HUES48 (cell line): Measurements from ENCODE around the gene SELENON.
"Not testable (repeated sequence)": the region's sequence is repeated elsewhere in the genome, so short reads cannot be mapped to it uniquely, and the experiment has no call there.

Experiments
- H3K27ac ChIP-seq: one replicate; pipeline ENCODE4 v1.7.0; 2013; ENCODE audit warnings: low read depth, low read length, inconsistent platforms
- H3K27me3 ChIP-seq: 2 replicates; pipeline ENCODE4 v1.6.1; 2013; ENCODE audit warnings: mild to moderate bottlenecking, low read length; ENCODE audit not compliant: control insufficient read depth, insufficient read depth
- H3K36me3 ChIP-seq: 2 replicates; pipeline ENCODE4 v1.6.1; 2013; ENCODE audit warnings: low read length; ENCODE audit not compliant: control insufficient read depth, insufficient read depth
- H3K4me1 ChIP-seq: 2 replicates; pipeline ENCODE4 v1.6.1; 2013; ENCODE audit warnings: mild to moderate bottlenecking, low read length; ENCODE audit not compliant: control insufficient read depth, insufficient read depth
- H3K4me3 ChIP-seq: 2 replicates; pipeline ENCODE4 v1.5.1; 2013; ENCODE audit warnings: mild to moderate bottlenecking, low read depth, low read length
- H3K9ac ChIP-seq: 2 replicates; pipeline ENCODE4 v1.6.1; 2013; ENCODE audit warnings: mild to moderate bottlenecking, low read depth, low read length, moderate library complexity
- H3K9me3 ChIP-seq: 2 replicates; pipeline ENCODE4 v1.6.1; 2013; ENCODE audit warnings: low read length; ENCODE audit not compliant: control insufficient read depth, insufficient read depth

SELENON gene

DNA sequence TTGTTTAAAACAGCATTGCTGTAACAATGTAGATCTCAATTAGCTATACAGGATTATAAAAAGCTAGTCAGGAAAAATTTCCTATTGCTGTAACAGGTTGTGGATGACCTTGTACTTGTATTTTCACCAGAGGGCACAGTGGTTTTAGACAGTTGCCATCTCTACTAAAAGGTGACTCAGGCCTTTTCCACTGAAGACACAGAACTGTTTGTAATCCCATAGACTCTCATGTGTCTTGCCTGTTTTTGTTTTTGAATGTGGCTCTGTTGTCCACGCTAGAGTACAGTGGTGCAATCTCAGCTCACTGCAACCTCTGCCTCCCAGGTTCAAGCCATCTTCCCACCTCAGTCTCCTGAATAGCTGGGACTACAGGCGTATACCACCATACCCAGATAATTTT, 25.6 kb downstream of the SELENON start:
- Histone ChIP-seq H3K9me3 (no peaks in the 10 kb centered on the region), H3K36me3 (peaks cover 40% of the 10 kb centered on the region), H3K4me3 (no peak overlapping the region), H3K27ac (no peak overlapping the region), H3K27me3 (peaks cover 5% of the 10 kb centered on the region; the same call in 1 of the 2 replicates), H3K4me1 (no peaks in the 10 kb centered on the region), H3K9ac (no peak overlapping the region)

DNA sequence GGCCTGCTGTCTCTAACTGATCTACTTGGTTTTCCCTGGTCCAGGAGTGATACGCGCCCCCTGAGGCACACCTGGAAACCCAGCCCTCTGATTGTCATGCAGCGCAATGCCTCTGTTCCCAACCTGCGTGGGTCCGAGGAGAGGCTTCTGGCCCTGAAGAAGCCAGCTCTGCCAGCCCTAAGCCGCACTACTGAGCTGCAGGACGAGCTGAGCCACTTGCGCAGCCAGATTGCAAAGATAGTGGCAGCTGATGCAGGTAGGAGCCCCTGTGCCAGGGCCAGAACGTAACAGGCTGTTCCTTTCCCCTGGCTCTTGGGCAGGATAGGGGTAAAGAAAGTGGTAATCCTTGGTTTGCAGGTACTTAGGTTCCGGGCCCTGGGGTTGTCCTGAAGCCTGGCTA, 26.6 kb downstream of the SELENON start:
- no peaks in the 10 kb centered on the region for H3K9me3 ChIP-seq
- no peak overlapping the region for H3K4me3 ChIP-seq
- peaks cover 50% of the 10 kb centered on the region for H3K36me3 ChIP-seq
- no peak overlapping the region for H3K27ac ChIP-seq
- H3K27me3 ChIP-seq, result peaks cover 3% of the 10 kb centered on the region; the same call in 1 of the 2 replicates
- no peaks in the 10 kb centered on the region for H3K4me1 ChIP-seq
- no peak overlapping the region for H3K9ac ChIP-seq

DNA sequence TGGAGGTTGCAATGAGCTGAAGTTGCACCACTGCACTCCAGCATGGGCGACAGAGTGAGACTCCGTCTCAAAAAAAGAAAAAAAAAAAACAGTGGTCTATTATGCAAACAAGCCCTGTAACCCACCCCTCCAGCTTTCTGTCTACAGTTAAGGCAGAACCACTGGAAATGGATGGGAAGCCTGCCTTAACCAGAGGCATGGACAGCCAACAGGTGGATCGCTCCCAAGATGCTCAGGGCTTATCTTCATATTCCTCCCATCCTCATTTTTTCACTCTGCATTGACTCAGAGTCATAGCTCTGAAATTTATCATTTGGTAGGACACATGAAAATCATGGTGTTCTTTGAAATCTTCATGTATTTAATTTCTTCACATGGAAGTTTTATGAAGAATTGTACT, 28.5 kb downstream of the SELENON start:
- no peak overlapping the region for H3K4me3 ChIP-seq
- peaks cover 69% of the 10 kb centered on the region for H3K36me3 ChIP-seq
- H3K4me1 ChIP-seq, result no peaks in the 10 kb centered on the region
- no peak overlapping the region for H3K27ac ChIP-seq
- H3K9ac ChIP-seq, result no peak overlapping the region
- no peaks in the 10 kb centered on the region for H3K9me3 ChIP-seq
- H3K27me3 ChIP-seq, result no peaks in the 10 kb centered on the region

DNA sequence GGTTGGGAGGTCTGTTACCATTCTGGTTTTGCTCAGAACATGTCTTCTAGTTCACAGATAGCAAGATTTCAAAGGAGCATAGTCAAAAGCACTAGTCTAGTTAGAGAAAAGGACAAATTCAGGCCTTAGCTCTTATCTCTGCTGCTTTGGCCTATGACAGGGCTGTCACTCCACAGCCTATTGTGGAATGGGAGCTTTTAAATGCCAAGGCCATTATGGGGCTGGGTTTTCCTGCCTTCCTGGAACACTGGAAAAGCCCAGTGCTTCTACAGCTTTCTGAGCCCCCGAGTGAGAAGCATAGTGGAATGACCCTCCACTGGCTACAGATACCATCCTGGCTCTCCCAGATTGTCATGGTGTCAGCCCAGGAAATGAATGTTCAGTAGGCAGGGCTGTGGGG, 29.1 kb downstream of the SELENON start:
- no peaks in the 10 kb centered on the region for H3K4me1 ChIP-seq
- H3K4me3 ChIP-seq, result no peak overlapping the region
- no peak overlapping the region for H3K9ac ChIP-seq
- H3K27ac ChIP-seq, result no peak overlapping the region
- H3K36me3 ChIP-seq, result peaks cover 75% of the 10 kb centered on the region
- H3K27me3 ChIP-seq, result no peaks in the 10 kb centered on the region
- H3K9me3 ChIP-seq, result no peaks in the 10 kb centered on the region

DNA sequence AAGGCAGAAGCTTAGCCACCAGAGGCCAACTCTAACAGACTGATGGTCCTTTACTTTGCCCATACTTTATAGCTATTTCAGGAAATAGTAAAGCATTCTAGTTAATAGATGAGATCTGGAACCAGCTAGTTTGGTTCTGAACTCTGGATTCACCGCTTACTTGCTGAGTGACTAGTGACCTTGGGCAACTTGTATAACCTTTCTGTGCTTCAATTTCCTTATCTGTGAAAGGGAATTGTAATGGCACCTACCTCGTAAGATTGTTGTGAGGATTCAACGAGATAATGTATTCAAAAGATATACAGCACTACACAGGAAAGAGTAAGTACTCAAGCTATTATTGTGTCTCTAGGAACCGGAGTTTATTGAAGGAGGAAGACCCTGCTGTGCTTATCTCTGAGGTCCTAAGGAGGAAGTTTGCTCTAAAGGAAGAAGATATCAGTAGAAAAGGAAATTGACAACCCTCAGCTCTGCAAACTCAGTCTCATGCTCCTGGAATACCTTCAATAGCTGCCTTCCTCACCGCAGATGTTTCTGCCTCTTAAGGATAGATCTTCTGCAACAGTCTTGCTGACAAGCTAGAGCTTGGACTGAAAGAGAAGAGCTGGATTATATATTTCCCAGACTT, 31.7 kb downstream of the SELENON start:
- no peaks in the 10 kb centered on the region for H3K9me3 ChIP-seq
- H3K9ac ChIP-seq, result no peak overlapping the region
- H3K4me3 ChIP-seq, result no peak overlapping the region
- H3K36me3 ChIP-seq, result peaks cover 92% of the 10 kb centered on the region
- no peaks in the 10 kb centered on the region for H3K4me1 ChIP-seq
- H3K27me3 ChIP-seq, result no peaks in the 10 kb centered on the region
- no peak overlapping the region for H3K27ac ChIP-seq

DNA sequence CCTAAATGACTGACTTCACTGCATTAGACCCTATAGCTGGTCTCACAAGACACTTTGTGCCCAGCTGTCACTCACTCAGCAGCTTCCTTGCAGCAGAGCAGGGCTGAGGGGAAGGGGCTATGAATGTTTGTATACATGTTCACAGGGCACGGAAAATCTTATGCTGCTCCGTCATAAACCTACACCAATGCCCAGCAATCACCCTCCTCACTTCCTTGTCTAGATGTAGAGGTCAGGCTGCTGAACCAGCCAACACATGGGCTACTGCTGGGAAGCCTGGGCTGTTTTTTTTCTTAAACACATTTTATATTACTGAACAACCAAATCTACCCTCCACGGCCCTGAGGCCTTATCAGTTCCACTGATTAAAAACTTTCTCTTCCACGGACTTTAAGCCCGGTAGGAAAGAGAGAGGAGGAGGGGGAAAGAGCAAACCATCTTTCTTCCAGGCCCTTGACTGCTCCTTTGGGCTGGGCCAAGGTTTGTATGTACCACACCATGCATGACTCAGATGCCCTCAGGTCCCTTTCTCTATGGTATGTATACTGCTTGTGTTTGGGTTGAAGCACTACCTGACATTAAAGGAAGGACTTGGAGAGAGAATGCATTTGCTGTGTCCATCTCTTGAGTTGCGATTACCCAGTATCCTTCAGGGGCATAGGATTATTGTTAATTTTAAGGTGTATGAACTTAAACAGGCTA, 32.5 kb downstream of the SELENON start:
- Histone ChIP-seq H3K27me3 (no peaks in the 10 kb centered on the region), H3K27ac (no peak overlapping the region), H3K36me3 (peaks cover 94% of the 10 kb centered on the region), H3K4me3 (no peak overlapping the region), H3K4me1 (no peaks in the 10 kb centered on the region), H3K9ac (no peak overlapping the region), H3K9me3 (no peaks in the 10 kb centered on the region)

DNA sequence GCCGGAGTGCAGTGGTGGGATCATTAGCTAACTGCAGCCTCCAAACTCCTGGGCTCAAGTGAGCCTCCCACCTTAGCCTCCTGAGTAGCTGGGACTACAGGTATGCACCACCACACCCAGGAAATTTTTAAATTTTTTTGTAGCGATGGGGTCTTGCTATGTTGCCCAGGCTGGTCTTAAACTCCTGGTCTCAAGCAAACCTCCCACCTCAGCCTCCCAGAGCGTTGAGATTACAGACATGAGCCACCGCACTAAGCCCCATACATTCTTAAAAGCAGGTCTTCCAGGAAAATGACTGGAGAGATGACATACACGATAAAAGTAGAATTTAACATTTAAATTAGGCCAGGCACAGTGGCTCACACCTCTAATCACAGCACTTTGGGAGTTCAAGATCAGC, 33.2 kb downstream of the SELENON start:
- Histone ChIP-seq H3K9me3 (no peaks in the 10 kb centered on the region), H3K4me3 (no peak overlapping the region), H3K36me3 (peaks cover 88% of the 10 kb centered on the region), H3K4me1 (no peaks in the 10 kb centered on the region), H3K9ac (no peak overlapping the region), H3K27ac (no peak overlapping the region), H3K27me3 (no peaks in the 10 kb centered on the region)

DNA sequence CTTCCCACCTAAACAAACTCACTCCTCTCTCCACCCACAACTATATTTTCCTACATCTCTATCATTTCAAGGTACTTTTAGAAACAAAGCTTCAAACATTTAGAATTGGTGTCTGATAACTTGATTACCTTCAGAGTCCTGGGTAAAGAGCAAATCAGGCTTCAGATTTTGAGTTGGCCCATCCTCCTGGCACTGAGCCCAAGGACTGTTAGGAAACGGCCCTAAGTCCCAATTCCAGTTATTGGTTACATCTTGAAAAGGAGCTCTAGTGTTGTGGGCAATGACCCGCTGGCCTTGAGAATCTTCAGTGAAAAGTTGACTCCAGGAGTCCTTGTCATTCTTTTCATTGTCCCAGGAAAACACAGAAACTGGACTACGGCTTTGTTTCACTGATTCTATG, 34.9 kb downstream of the SELENON start:
- Histone ChIP-seq H3K9ac (no peak overlapping the region), H3K36me3 (peaks cover 71% of the 10 kb centered on the region)

DNA sequence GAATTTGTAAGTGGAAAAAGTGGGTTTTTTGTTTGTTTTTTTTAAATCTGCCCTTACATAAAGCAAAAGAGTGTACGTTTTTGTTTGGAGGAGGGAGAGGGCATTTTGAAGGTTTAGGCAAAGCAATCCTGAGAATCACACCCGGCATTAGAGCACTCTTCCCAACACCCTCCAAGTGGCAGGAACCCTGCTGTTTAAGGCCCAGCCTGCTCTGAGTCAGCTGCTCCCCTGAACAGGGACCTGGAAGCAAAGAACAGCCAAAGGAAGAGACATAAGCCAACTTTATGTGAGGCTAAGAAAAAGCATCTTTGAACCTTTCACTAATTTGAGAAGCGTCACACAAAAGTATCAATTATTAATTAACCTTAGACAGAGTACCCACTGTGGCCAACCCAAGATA, 36.7 kb downstream of the SELENON start:
- Histone ChIP-seq H3K36me3 (peaks cover 53% of the 10 kb centered on the region), H3K9me3 (no peaks in the 10 kb centered on the region), H3K4me3 (no peak overlapping the region), H3K4me1 (no peaks in the 10 kb centered on the region), H3K27ac (no peak overlapping the region), H3K27me3 (no peaks in the 10 kb centered on the region), H3K9ac (no peak overlapping the region)

More for the DNA sequence above, 34.9 kb downstream of the SELENON start:
- Histone ChIP-seq H3K27ac (no peak overlapping the region), H3K4me3 (no peak overlapping the region), H3K4me1 (no peaks in the 10 kb centered on the region), H3K27me3 (no peaks in the 10 kb centered on the region), H3K9me3 (no peaks in the 10 kb centered on the region)

DNA sequence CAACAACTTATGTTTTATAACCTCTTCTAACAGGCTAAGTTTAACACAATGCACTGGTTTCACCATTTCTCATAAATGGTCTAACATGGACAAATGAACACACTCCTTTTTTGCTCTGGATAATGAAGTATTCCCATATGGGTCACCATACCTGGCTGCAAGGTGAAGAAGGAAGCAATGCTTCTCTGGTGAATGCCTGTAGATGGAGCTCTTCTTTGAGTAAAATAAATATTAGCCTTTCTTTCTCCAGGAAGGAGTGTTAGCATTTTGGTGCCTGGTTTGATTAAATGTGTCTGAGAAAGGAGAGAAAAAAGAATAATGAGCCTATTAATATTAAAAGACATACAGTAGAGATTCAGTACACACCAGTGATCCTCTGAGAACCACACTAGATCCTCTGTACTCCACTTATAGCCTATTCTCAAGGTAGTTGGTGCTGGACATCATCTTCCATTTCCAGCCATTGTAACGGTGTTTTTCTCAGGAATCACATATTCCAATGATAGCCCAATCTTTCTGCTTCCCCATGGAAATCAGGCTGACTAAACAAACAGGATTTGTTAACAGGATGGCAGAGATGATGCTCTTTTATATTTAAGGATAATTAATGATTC, 37.4 kb downstream of the SELENON start:
- H3K27me3 ChIP-seq, result no peaks in the 10 kb centered on the region
- no peak overlapping the region for H3K4me3 ChIP-seq
- H3K36me3 ChIP-seq, result peaks cover 46% of the 10 kb centered on the region
- no peak overlapping the region for H3K9ac ChIP-seq
- no peak overlapping the region for H3K27ac ChIP-seq
- H3K4me1 ChIP-seq, result no peaks in the 10 kb centered on the region
- no peaks in the 10 kb centered on the region for H3K9me3 ChIP-seq

DNA sequence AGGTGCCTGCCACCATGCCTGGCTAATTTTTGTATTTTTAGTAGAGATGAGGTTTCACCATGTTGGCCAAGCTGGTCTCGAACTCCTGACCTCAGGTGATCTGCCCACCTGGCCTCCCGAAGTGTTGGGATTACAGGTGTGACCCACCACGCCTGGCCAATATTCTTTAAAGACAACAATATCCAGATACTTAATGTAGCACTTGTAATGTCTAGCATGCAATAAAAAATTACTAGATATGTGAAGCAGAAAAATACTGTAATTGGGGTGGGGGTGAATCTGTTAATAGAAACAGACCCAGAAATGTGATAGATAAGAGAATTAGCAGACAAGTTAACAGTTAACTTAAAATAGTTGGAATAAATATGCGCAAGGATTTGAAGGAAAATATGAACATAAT, 39.8 kb downstream of the SELENON start:
- H3K27ac ChIP-seq, result not testable (repeated sequence)
- peaks cover 24% of the 10 kb centered on the region for H3K36me3 ChIP-seq

More for the DNA sequence above, 39.8 kb downstream of the SELENON start:
- H3K4me1 ChIP-seq, H3K9ac ChIP-seq, H3K4me3 ChIP-seq, H3K27me3 ChIP-seq, H3K9me3 ChIP-seq: not testable (repeated sequence)
